Activated CD8-positive, alpha-beta T cell treated with anti-CD3 and anti-CD28 coated beads for 36 hours (primary cell): ENCODE results near the gene REC8. TPM values are rescaled to one million over a fixed set of nuclear protein-coding genes. Genes with fewer than 3 reads are reported as not detected.
A peak's percentile ranks its signal among the peaks of the same experiment; 100 is the strongest.

Experiments
- ATAC-seq: fragments of 200-7000 bp; cut with Tn5 transposase; one replicate; pipeline ENCODE4 v1.10.0; 2021; ENCODE audit warnings: mild to moderate bottlenecking, moderate library complexity
- CTCF ChIA-PET: fragments of 350-600 bp; sonication (Branson Sonifier 250); formaldehyde crosslinking; loops from one replicate; lab custom pipeline; 2021; ENCODE audit warnings: antibody characterized with exemption; lab: Charles Lee
- POLR2A ChIA-PET: fragments of 350-600 bp; sonication (Branson Sonifier 250); formaldehyde crosslinking; loops from one replicate; lab custom pipeline; 2021; ENCODE audit warnings: antibody characterized with exemption; lab: Charles Lee
- DNase-seq: peaks from one replicate; pipeline ENCODE4 v3.0.0-alpha.2; 2020
- H3K27ac Mint-ChIP-seq: one replicate; pipeline ENCODE4 v1.8.0; 2021; ENCODE audit warnings: mild to moderate bottlenecking, mixed read lengths
- H3K27me3 Mint-ChIP-seq: one replicate; pipeline ENCODE4 v1.8.0; 2021; ENCODE audit warnings: mixed read lengths
- H3K36me3 Mint-ChIP-seq: one replicate; pipeline ENCODE4 v1.8.0; 2021; ENCODE audit warnings: low read depth, mixed read lengths
- H3K4me1 Mint-ChIP-seq: one replicate; pipeline ENCODE4 v1.8.0; 2021; ENCODE audit warnings: low read depth, mixed read lengths
- H3K4me3 Mint-ChIP-seq: one replicate; pipeline ENCODE4 v1.8.0; 2021; ENCODE audit warnings: mild to moderate bottlenecking, moderate library complexity, mixed read lengths
- H3K9me3 Mint-ChIP-seq: one replicate; pipeline ENCODE4 v1.8.0; 2021; ENCODE audit warnings: mixed read lengths
- CTCF ChIP-seq: fragments of 200-600 bp; IDR thresholded peaks from one replicate; pipeline ENCODE4 v1.8.0; 2022; ENCODE audit warnings: antibody characterized with exemption, mild to moderate bottlenecking
- intact Hi-C: fragments of 100-400 bp; cut with micrococcal nuclease; formaldehyde crosslinking; loops from one replicate; pipeline ENCODE4 v1.10.0; 2022
- total RNA-seq, 2 experiments: library from RNA; stranded (reverse); gene quantifications; one replicate each; pipeline ENCODE4 v1.2.3, GENCODE V29; 2021

The REC8 gene
- total RNA-seq, 2 experiments from 2014 or later: 25.0 to 32.9 TPM

GRCh38 chr14:24194873-24195185 lies 22.9 kb downstream of the REC8 start:
- POLR2A ChIA-PET: interaction anchor here (0.9 to 4.1 kb wide), 20 partner anchors 9 to 235 kb away, joined by 3 to 58 read pairs (median 6); partner anchors contain the start of genes CBLN3, CHMP4A, DHRS1 and EMC9
- peak overlapping the region; percentile 95 for H3K4me3 Mint-ChIP-seq
- CTCF ChIA-PET: interaction anchor here (1.0 to 3.8 kb wide), 6 partner anchors 9 to 113 kb away, joined by 3 to 15 read pairs (median 9); partner anchors contain the start of genes CIDEB, DHRS1, IRF9 and NOP9
- intact Hi-C loops: no loop called here
- H3K9me3 Mint-ChIP-seq: peaks cover 4% of the 10 kb centered on the region
- H3K27ac Mint-ChIP-seq: peak overlapping the region; percentile 98
- H3K36me3 Mint-ChIP-seq: peaks cover 49% of the 10 kb centered on the region
- no peak for TF ChIP-seq CTCF
- ATAC-seq (no peak), DNase-seq (no peak)
- peaks cover 51% of the 10 kb centered on the region for H3K4me1 Mint-ChIP-seq
- H3K27me3 Mint-ChIP-seq: no peaks in the 10 kb centered on the region

GRCh38 chr14:24195186-24196070 lies 23.5 kb downstream of the REC8 start, which contains the start of gene TM9SF1:
Gene TM9SF1, minus strand, starts transcription at chr14:24195441. Its CDS starts 422 bp downstream, at chr14:24195019.
- ATAC-seq (peak; percentile 90), DNase-seq (peak; percentile 91)
- no peaks in the 10 kb centered on the region for H3K27me3 Mint-ChIP-seq
- H3K27ac Mint-ChIP-seq: peak within 1 kb of the TSS; percentile 98
- peaks cover 54% of the 10 kb centered on the region for H3K36me3 Mint-ChIP-seq
- H3K4me3 Mint-ChIP-seq: peak within 1 kb of the TSS; percentile 95
- intact Hi-C loops: no loop called here
- CTCF ChIA-PET: interaction anchor here (0.9 to 3.8 kb wide), 10 partner anchors 10 to 113 kb away, joined by 3 to 15 read pairs (median 4); partner anchors contain the start of genes CHMP4A, CIDEB, DHRS1 and IRF9
- POLR2A ChIA-PET: interaction anchor here (0.5 to 4.1 kb wide), 28 partner anchors 9 to 235 kb away, joined by 3 to 58 read pairs (median 4); partner anchors contain the start of genes CBLN3, CHMP4A, CIDEB and DHRS1
- peaks cover 50% of the 10 kb centered on the region for H3K4me1 Mint-ChIP-seq
- no peak for TF ChIP-seq CTCF
- H3K9me3 Mint-ChIP-seq: peaks cover 4% of the 10 kb centered on the region

- ATAC-seq: no peak
- POLR2A ChIA-PET: interaction anchor here (0.6 to 4.1 kb wide), 21 partner anchors 10 to 234 kb away, joined by 3 to 58 read pairs (median 6); partner anchors contain the start of genes CBLN3, CHMP4A, CIDEB and EMC9
- intact Hi-C loops: no loop called here
- no peak for TF ChIP-seq CTCF
- CTCF ChIA-PET: interaction anchor here (0.9 to 3.8 kb wide), 9 partner anchors 11 to 112 kb away, joined by 3 to 15 read pairs (median 5); partner anchors contain the start of genes CHMP4A, CIDEB, DHRS1 and IRF9
- H3K36me3 Mint-ChIP-seq: peaks cover 56% of the 10 kb centered on the region
- H3K27ac Mint-ChIP-seq: peak overlapping the region; percentile 98
- no peaks in the 10 kb centered on the region for H3K27me3 Mint-ChIP-seq
- DNase-seq: no peak
- H3K4me1 Mint-ChIP-seq: peaks cover 52% of the 10 kb centered on the region
- peak overlapping the region; percentile 95 for H3K4me3 Mint-ChIP-seq
- H3K9me3 Mint-ChIP-seq: peaks cover 5% of the 10 kb centered on the region
Measured at GRCh38 chr14:24196071-24197055, 24.5 kb downstream of the REC8 start.

- intact Hi-C loops: no loop called here
- ChIA-PET CTCF (interaction anchor here (3.3 to 3.7 kb wide), 2 partner anchors 100 to 111 kb away, joined by 14 to 15 read pairs; partner anchors contain the start of gene CIDEB), POLR2A (interaction anchor here (1.1 to 4.1 kb wide), 7 partner anchors 11 to 116 kb away, joined by 4 to 58 read pairs (median 29); partner anchors contain the start of genes CHMP4A, CIDEB, IRF9 and MDP1)
- H3K4me1 Mint-ChIP-seq: peaks cover 50% of the 10 kb centered on the region
- H3K36me3 Mint-ChIP-seq: peaks cover 57% of the 10 kb centered on the region
- H3K27ac Mint-ChIP-seq: peak overlapping the region; percentile 78
- no peaks in the 10 kb centered on the region for H3K27me3 Mint-ChIP-seq
- H3K9me3 Mint-ChIP-seq: peaks cover 8% of the 10 kb centered on the region
- ATAC-seq: no peak
- no peak for DNase-seq
- TF ChIP-seq CTCF: no peak
- H3K4me3 Mint-ChIP-seq: peak overlapping the region; percentile 95
Measured at GRCh38 chr14:24197056-24197450, 25.2 kb downstream of the REC8 start.
